Measurements from ENCODE around the gene OSGIN1.
A peak's percentile ranks its signal among the peaks of the same experiment; 100 is the strongest.

The OSGIN1 gene

GRCh38 chr16:83915491-83915890 is 37.5 kb upstream of the OSGIN1 start:
- no peaks in the 10 kb centered on the region for H3K9me3 ChIP-seq (ENCODE audit: control insufficient read depth, insufficient read depth, low read depth, low read length)
- TF ChIP-seq ZNF18 (tag by site-specific recombination; IDR thresholded peaks at IDR 0.05) (no peak), EGR2 (tag by site-specific recombination; IDR thresholded peaks at IDR 0.05; ENCODE audit: low read depth) (no peak), SP3 (tag by site-specific recombination; IDR thresholded peaks at IDR 0.05) (no peak), ZNF660 (tag by site-specific recombination; IDR thresholded peaks at IDR 0.05) (no peak), ZNF600 (tag by site-specific recombination; IDR thresholded peaks at IDR 0.05) (no peak), ZFP3 (tag by site-specific recombination; IDR thresholded peaks at IDR 0.05; ENCODE audit: low read depth) (no peak), KLF17 (tag by site-specific recombination; IDR thresholded peaks at IDR 0.05) (no peak), ZBTB26 (tag by site-specific recombination; optimal IDR thresholded peaks at IDR 0.05) (no peak), KLF8 (tag by site-specific recombination; IDR thresholded peaks at IDR 0.05) (no peak), ZNF16 (tag by site-specific recombination; IDR thresholded peaks at IDR 0.05; ENCODE audit: low read depth) (no peak), ZNF621 (tag by site-specific recombination; IDR thresholded peaks at IDR 0.05) (no peak), ZNF549 (tag by site-specific recombination; IDR thresholded peaks at IDR 0.05) (no peak), ZNF302 (tag by site-specific recombination; IDR thresholded peaks at IDR 0.05; ENCODE audit: low read depth) (no peak), ZNF701 (tag by site-specific recombination; IDR thresholded peaks at IDR 0.05) (no peak), ZNF785 (tag by site-specific recombination; IDR thresholded peaks at IDR 0.05) (no peak)
- H3K4me3 ChIP-seq (ENCODE audit: low read depth, low read length), result no peak overlapping the region
- ChIA-PET CTCF (interaction anchor here (0.6 to 0.7 kb wide), 3 partner anchors 12 to 225 kb away, joined by 3 read pairs; no protein-coding TSS in a partner anchor), POLR2A (no interaction called here)
- H3K4me1 ChIP-seq (ENCODE audit: control insufficient read depth, insufficient read depth, low read length), result no peaks in the 10 kb centered on the region
- H3K36me3 ChIP-seq (ENCODE audit: control insufficient read depth in 2 of 2, insufficient read depth in 1 of 2, low read length in 2 of 2), result peaks cover 0 to 79% of the 10 kb centered on the region in 2 experiments; a peak in 2 of 3 replicates
- H3K27ac ChIP-seq (ENCODE audit: extremely low read depth, low read depth, low read length), result no peak overlapping the region

GRCh38 chr16:83917152-83918120 is 35.6 kb upstream of the OSGIN1 start:
- ChIA-PET CTCF (no interaction called here), POLR2A (no interaction called here)

More at GRCh38 chr16:83917152-83918120, 35.6 kb upstream of the OSGIN1 start:
- no peak overlapping the region for H3K4me3 ChIP-seq (ENCODE audit: low read depth, low read length)
- peaks cover 0 to 66% of the 10 kb centered on the region in 2 experiments; a peak in 2 of 3 replicates for H3K36me3 ChIP-seq (ENCODE audit: control insufficient read depth in 2 of 2, insufficient read depth in 1 of 2, low read length in 2 of 2)
- H3K27ac ChIP-seq (ENCODE audit: extremely low read depth, low read depth, low read length), result no peak overlapping the region
- no peak for TF ChIP-seq ZSCAN4 (tag by site-specific recombination; IDR thresholded peaks at IDR 0.05)
- TF ChIP-seq ZNF549 (tag by site-specific recombination; IDR thresholded peaks at IDR 0.05), result no peak
- no peak for TF ChIP-seq ZNF654 (tag by site-specific recombination; IDR thresholded peaks at IDR 0.05; ENCODE audit: low read depth)
- no peak for TF ChIP-seq ZNF560 (tag by site-specific recombination; IDR thresholded peaks at IDR 0.05; ENCODE audit: borderline replicate concordance)
- no peak for TF ChIP-seq OSR2 (tag by site-specific recombination; IDR thresholded peaks at IDR 0.05)
- peak; percentile 22 for TF ChIP-seq ZBTB26 (tag by site-specific recombination; optimal IDR thresholded peaks at IDR 0.05)
- H3K4me1 ChIP-seq (ENCODE audit: control insufficient read depth, insufficient read depth, low read length), result no peaks in the 10 kb centered on the region
- H3K9me3 ChIP-seq (ENCODE audit: control insufficient read depth, insufficient read depth, low read depth, low read length), result no peaks in the 10 kb centered on the region
